Vagina (tissue), 2 donors: ENCODE measurements around the gene ITGA6. TPM values are rescaled to one million over a fixed set of nuclear protein-coding genes. Genes with fewer than 3 reads are reported as not detected.

ENCODE experiments used
- DNase-seq, 2 donors: peaks; one replicate each; pipeline ENCODE4 v3.0.0-alpha.2; 2017; ENCODE audit errors: extremely low spot score in 2 of 2
- H3K27ac ChIP-seq: fragments of 200-600 bp; sonication (generic); one replicate; pipeline ENCODE4 v1.5.1; 2019
- H3K27me3 ChIP-seq: fragments of 200-600 bp; sonication (generic); one replicate; pipeline ENCODE4 v1.5.1; 2019
- H3K36me3 ChIP-seq, 2 donors: fragments of 200-600 bp; sonication (generic); one replicate each; pipeline ENCODE4 v1.5.1; 2017 to 2019
- H3K4me1 ChIP-seq: fragments of 200-600 bp; sonication (generic); one replicate; pipeline ENCODE4 v1.5.1; 2019
- H3K4me3 ChIP-seq, 2 donors: fragments of 200-600 bp; sonication (generic); 1 replicate in 1 of 2; 2 replicates in 1 of 2; pipeline ENCODE4 v1.5.1; 2016 to 2019
- H3K9me3 ChIP-seq: fragments of 200-600 bp; sonication (generic); one replicate; pipeline ENCODE4 v1.5.1; 2019
- CTCF ChIP-seq, 3 experiments: fragments of 450-650 bp in 2 of 3; fragments of 200-600 bp in 1 of 3; sonication (generic) in 1 of 3; IDR thresholded peaks; one replicate each; pipeline ENCODE4 v1.5.1; 2017 to 2019; ENCODE audit warnings: antibody characterized with exemption in 3 of 3, mild to moderate bottlenecking in 2 of 3, moderate library complexity in 2 of 3
- POLR2A ChIP-seq, 2 donors: fragments of 450-650 bp; IDR thresholded peaks; one replicate each; pipeline ENCODE4 v1.6.1; 2017; ENCODE audit warnings: antibody characterized with exemption in 2 of 2, mild to moderate bottlenecking in 2 of 2, moderate library complexity in 2 of 2
- POLR2AphosphoS5 ChIP-seq, 2 donors: sonication (generic); formaldehyde crosslinking; IDR thresholded peaks; one replicate each; pipeline ENCODE4 v1.9.0; 2017; ENCODE audit warnings: antibody characterized with exemption in 2 of 2, mild to moderate bottlenecking in 2 of 2, low read depth in 1 of 2; ENCODE audit not compliant: insufficient read depth in 1 of 2
- intact Hi-C: fragments of 100-400 bp; cut with DNase I; formaldehyde crosslinking; loops from one replicate; pipeline ENCODE4 v1.15.1; 2023
- total RNA-seq: library from RNA; depleted of rRNA; stranded (reverse); fragments of >200 nt; gene quantifications from one replicate; pipeline ENCODE4 v1.2.3, GENCODE V29; 2016

The ITGA6 gene
- total RNA-seq, 1 donor from 2014 or later: 82.3 TPM

GRCh38 chr2:172405673-172406072 is 21.7 kb upstream of the ITGA6 start:
- TF ChIP-seq POLR2AphosphoS5 (IDR thresholded peaks at IDR 0.05; ENCODE audit: insufficient read depth in 1 of 2, low read depth in 1 of 2) (no peak), POLR2A (IDR thresholded peaks at IDR 0.05) (no peak), CTCF (IDR thresholded peaks at IDR 0.05) (no peak)

GRCh38 chr2:172408143-172408766 is 19.1 kb upstream of the ITGA6 start:
- Histone ChIP-seq H3K36me3 (no peaks in the 10 kb centered on the region), H3K27me3 (no peaks in the 10 kb centered on the region), H3K4me3 (no peak overlapping the region), H3K4me1 (peaks cover 31% of the 10 kb centered on the region), H3K27ac (peak overlapping the region; percentile 40), H3K9me3 (no peaks in the 10 kb centered on the region)
- no peak for DNase-seq
- intact Hi-C loops: no loop called here
- TF ChIP-seq POLR2A (IDR thresholded peaks at IDR 0.05): no peak
- TF ChIP-seq POLR2AphosphoS5 (IDR thresholded peaks at IDR 0.05; ENCODE audit: insufficient read depth in 1 of 2, low read depth in 1 of 2): no peak
- no peak for TF ChIP-seq CTCF (IDR thresholded peaks at IDR 0.05)

More at GRCh38 chr2:172405673-172406072, 21.7 kb upstream of the ITGA6 start:
- H3K9me3 ChIP-seq: no peaks in the 10 kb centered on the region
- no peaks in the 10 kb centered on the region for H3K27me3 ChIP-seq
- H3K4me1 ChIP-seq: peaks cover 33% of the 10 kb centered on the region
- H3K27ac ChIP-seq: no peak overlapping the region
- intact Hi-C loops: no loop called here
- H3K36me3 ChIP-seq: no peaks in the 10 kb centered on the region
- H3K4me3 ChIP-seq: no peak overlapping the region
- DNase-seq: no peak

GRCh38 chr2:172409042-172409441 is 18.3 kb upstream of the ITGA6 start:
- Histone ChIP-seq H3K27me3 (no peaks in the 10 kb centered on the region), H3K36me3 (no peaks in the 10 kb centered on the region), H3K27ac (peak overlapping the region; percentile 40), H3K9me3 (no peaks in the 10 kb centered on the region), H3K4me3 (no peak overlapping the region), H3K4me1 (peaks cover 24% of the 10 kb centered on the region)
- intact Hi-C loops: no loop called here
- DNase-seq: no peak
- TF ChIP-seq POLR2AphosphoS5 (IDR thresholded peaks at IDR 0.05; ENCODE audit: insufficient read depth in 1 of 2, low read depth in 1 of 2) (no peak), CTCF (IDR thresholded peaks at IDR 0.05) (no peak), POLR2A (IDR thresholded peaks at IDR 0.05) (no peak)

GRCh38 chr2:172412984-172413492 is 14.3 kb upstream of the ITGA6 start:
- no peaks in the 10 kb centered on the region for H3K36me3 ChIP-seq
- no peaks in the 10 kb centered on the region for H3K27me3 ChIP-seq
- intact Hi-C loops: no loop called here
- H3K27ac ChIP-seq: no peak overlapping the region
- no peak for TF ChIP-seq CTCF (IDR thresholded peaks at IDR 0.05)
- no peak for DNase-seq
- H3K4me1 ChIP-seq: peaks cover 7% of the 10 kb centered on the region
- no peaks in the 10 kb centered on the region for H3K9me3 ChIP-seq
- H3K4me3 ChIP-seq: no peak overlapping the region

- DNase-seq: no peak
- H3K4me1 ChIP-seq: no peaks in the 10 kb centered on the region
- intact Hi-C loops: no loop called here
- H3K27me3 ChIP-seq: no peaks in the 10 kb centered on the region
- no peak overlapping the region for H3K4me3 ChIP-seq
- no peaks in the 10 kb centered on the region for H3K36me3 ChIP-seq
- H3K9me3 ChIP-seq: no peaks in the 10 kb centered on the region
- TF ChIP-seq POLR2AphosphoS5 (IDR thresholded peaks at IDR 0.05; ENCODE audit: insufficient read depth in 1 of 2, low read depth in 1 of 2) (no peak), CTCF (IDR thresholded peaks at IDR 0.05) (no peak), POLR2A (IDR thresholded peaks at IDR 0.05) (no peak)
- H3K27ac ChIP-seq: no peak overlapping the region
These were observed 12.1 kb upstream of the ITGA6 start for GRCh38 chr2:172415157-172415864.
